GM06990 (cell line): ENCODE measurements around the gene ARAP2.

ENCODE experiments used
- DNase-seq: peaks from one replicate; pipeline ENCODE4 v3.0.0-alpha.2; 2011; ENCODE audit not compliant: insufficient read length; ENCODE audit errors: extremely low read depth
- H3K27me3 ChIP-seq: replicated peaks from 2 replicates; pipeline ENCODE4 v1.6.0; 2011; ENCODE audit warnings: low read length; ENCODE audit not compliant: control insufficient read depth, insufficient read depth
- H3K36me3 ChIP-seq: 2 replicates; pipeline ENCODE4 v1.5.1; 2011; ENCODE audit warnings: low read length; ENCODE audit not compliant: control insufficient read depth, insufficient read depth
- H3K4me3 ChIP-seq: replicated peaks from 2 replicates; pipeline ENCODE4 v1.5.1; 2011; ENCODE audit warnings: low read depth, mild to moderate bottlenecking, control low read depth, low read length
- CTCF ChIP-seq: IDR thresholded peaks from 2 replicates; pipeline ENCODE4 v1.5.1; 2011; ENCODE audit warnings: low read length, control low read depth, mild to moderate bottlenecking, inconsistent platforms; ENCODE audit not compliant: insufficient read depth, poor library complexity, severe bottlenecking

Gene ARAP2

GRCh38 chr4:36065274-36065871 is 178.9 kb downstream of the ARAP2 start:
- Histone ChIP-seq H3K4me3 (no peak overlapping the region), H3K36me3 (peaks cover 2% of the 10 kb centered on the region), H3K27me3 (no peaks in the 10 kb centered on the region)
- DNase-seq, result no peak
- no peak for TF ChIP-seq CTCF

GRCh38 chr4:36064117-36064516 is 180.2 kb downstream of the ARAP2 start:
- Histone ChIP-seq H3K4me3 (no peak overlapping the region), H3K36me3 (peaks cover 2% of the 10 kb centered on the region), H3K27me3 (no peaks in the 10 kb centered on the region)
- DNase-seq, result no peak
- no peak for TF ChIP-seq CTCF

GRCh38 chr4:36056136-36056535 is 188.2 kb downstream of the ARAP2 start:
- Histone ChIP-seq H3K27me3 (no peaks in the 10 kb centered on the region), H3K4me3 (no peak overlapping the region), H3K36me3 (no peaks in the 10 kb centered on the region)
- TF ChIP-seq CTCF, result no peak
- no peak for DNase-seq

- Histone ChIP-seq H3K36me3 (no peaks in the 10 kb centered on the region), H3K4me3 (no peak overlapping the region), H3K27me3 (no peaks in the 10 kb centered on the region)
- TF ChIP-seq CTCF, result no peak
- no peak for DNase-seq
These were observed 189.5 kb downstream of the ARAP2 start for GRCh38 chr4:36054694-36055422.

- no peak for DNase-seq
- Histone ChIP-seq H3K27me3 (no peaks in the 10 kb centered on the region), H3K36me3 (no peaks in the 10 kb centered on the region), H3K4me3 (no peak overlapping the region)
- no peak for TF ChIP-seq CTCF
These were observed 190.4 kb downstream of the ARAP2 start for GRCh38 chr4:36053930-36054329.
